GM23248 (cell line): ENCODE measurements around the gene RAD51. TPM values are rescaled to one million over a fixed set of nuclear protein-coding genes. Genes with fewer than 3 reads are reported as not detected.

Source experiments
- DNase-seq: peaks from one replicate; pipeline ENCODE4 v3.0.0-alpha.2; 2015
- H2AFZ ChIP-seq: fragments of 200-600 bp; sonication (generic); 2 replicates; pipeline ENCODE4 v1.6.1; 2016; ENCODE audit warnings: antibody characterized with exemption
- H3F3A ChIP-seq: fragments of 200-600 bp; sonication (generic); 2 replicates; pipeline ENCODE4 v1.6.1; 2016; ENCODE audit warnings: mild to moderate bottlenecking, antibody characterized with exemption, mixed run types; ENCODE audit not compliant: insufficient read depth
- H3K27ac ChIP-seq: fragments of 200-600 bp; sonication (generic); 2 replicates; pipeline ENCODE4 v1.5.1; 2016; ENCODE audit warnings: mild to moderate bottlenecking
- H3K27me3 ChIP-seq: fragments of 200-600 bp; sonication (generic); replicated peaks from 2 replicates; pipeline ENCODE4 v1.6.1; 2016; ENCODE audit warnings: mild to moderate bottlenecking; ENCODE audit not compliant: insufficient read depth
- H3K36me3 ChIP-seq: fragments of 200-600 bp; sonication (generic); 2 replicates; pipeline ENCODE4 v1.6.1; 2016; ENCODE audit warnings: low read depth, mild to moderate bottlenecking
- H3K4me1 ChIP-seq: fragments of 200-600 bp; sonication (generic); 2 replicates; pipeline ENCODE4 v1.6.1; 2016; ENCODE audit warnings: mild to moderate bottlenecking; ENCODE audit not compliant: insufficient read depth
- H3K4me2 ChIP-seq: fragments of 200-600 bp; sonication (generic); one replicate; pipeline ENCODE4 v1.6.1; 2016; ENCODE audit warnings: mild to moderate bottlenecking; ENCODE audit not compliant: unreplicated experiment
- H3K4me3 ChIP-seq: fragments of 200-600 bp; sonication (generic); 2 replicates; pipeline ENCODE4 v1.5.1; 2016; ENCODE audit warnings: mild to moderate bottlenecking
- H3K79me2 ChIP-seq: fragments of 200-600 bp; sonication (generic); 2 replicates; pipeline ENCODE4 v1.6.1; 2016; ENCODE audit warnings: mild to moderate bottlenecking; ENCODE audit not compliant: insufficient read depth
- H3K9ac ChIP-seq: fragments of 200-600 bp; sonication (generic); 2 replicates; pipeline ENCODE4 v1.6.1; 2016; ENCODE audit warnings: mild to moderate bottlenecking
- H3K9me2 ChIP-seq: fragments of 200-600 bp; sonication (generic); 2 replicates; pipeline ENCODE4 v1.6.1; 2016; ENCODE audit warnings: mixed run types, mild to moderate bottlenecking, moderate library complexity; ENCODE audit not compliant: insufficient read depth
- H3K9me3 ChIP-seq: fragments of 200-600 bp; sonication (generic); one replicate; pipeline ENCODE4 v1.6.1; 2017; ENCODE audit warnings: low read depth
- H4K20me1 ChIP-seq: fragments of 200-600 bp; sonication (generic); 2 replicates; pipeline ENCODE4 v1.6.0; 2016; ENCODE audit not compliant: insufficient read depth
- EZH2 ChIP-seq: fragments of 200-600 bp; sonication (generic); IDR thresholded peaks from 2 replicates; pipeline ENCODE4 v1.6.1; 2018; ENCODE audit warnings: antibody characterized with exemption, mild to moderate bottlenecking; ENCODE audit not compliant: insufficient read depth, poor library complexity, severe bottlenecking
- EZH2phosphoT487 ChIP-seq: fragments of 200-600 bp; sonication (generic); IDR thresholded peaks from 2 replicates; pipeline ENCODE4 v1.6.1; 2018; ENCODE audit warnings: antibody characterized with exemption, moderate library complexity, mild to moderate bottlenecking, low read depth; ENCODE audit not compliant: insufficient read depth
- WGBS, 2 experiments: methylation state at CpG; one replicate each; pipeline ENCODE4 v1.1.6; 2015 to 2017; ENCODE audit warnings: low lambda C conversion rate in 2 of 2, low coverage in 1 of 2; ENCODE audit errors: missing lambda C conversion rate in 2 of 2; 5-methylcytosine and 5-hydroxymethylcytosine counted together
- in situ Hi-C: fragments of 300-500 bp; cut with MboI; formaldehyde crosslinking; loops from 2 replicates; pipeline ENCODE4 v1.15.0; 2020
- polyA plus RNA-seq: library from polyadenylated mRNA; unstranded; fragments of >200 nt; fragmentation: Nextera tagmentation; extraction: Ambion mirVana; gene quantifications from 2 replicates; pipeline ENCODE4 v1.2.1, GENCODE V29; 2016
- total RNA-seq: library from RNA; depleted of rRNA; stranded (reverse); fragments of >200 nt; shearing (Covaris generic); gene quantifications from 2 replicates; pipeline ENCODE4 v1.2.3, GENCODE V29; 2014

RAD51 gene
- total and polyA plus RNA-seq, 2 experiments from 2014 or later: 5.1 to 12.1 TPM

GRCh38 chr15:40736575-40736974 lies 41.6 kb downstream of the RAD51 start:
- Histone ChIP-seq H2AFZ (no peak overlapping the region), H3K27ac (no peak overlapping the region), H3K36me3 (peaks cover 38% of the 10 kb centered on the region), H3F3A (0 out of 2 replicates have a peak, but pooled peaks cover 3% of the 10 kb centered on the region), H3K9me3 (no peaks in the 10 kb centered on the region), H3K9ac (no peak overlapping the region), H3K27me3 (no peaks in the 10 kb centered on the region), H3K79me2 (no peaks in the 10 kb centered on the region), H3K9me2 (no peaks in the 10 kb centered on the region), H3K4me2 (no peak overlapping the region), H4K20me1 (no peaks in the 10 kb centered on the region), H3K4me1 (no peaks in the 10 kb centered on the region), H3K4me3 (no peak overlapping the region)
- TF ChIP-seq EZH2 (no peak), EZH2phosphoT487 (no peak)
- WGBS, 2 experiments: 91 to 93% methylated on average over 4 of the region's 4 CpGs
- in situ Hi-C loops: no loop called here
- no peak for DNase-seq

GRCh38 chr15:40737048-40737447 lies 42.1 kb downstream of the RAD51 start:
- no peak for DNase-seq
- Histone ChIP-seq H3K79me2 (no peaks in the 10 kb centered on the region), H4K20me1 (no peaks in the 10 kb centered on the region), H3K9ac (no peak overlapping the region), H3K9me2 (no peaks in the 10 kb centered on the region), H2AFZ (no peak overlapping the region), H3K27me3 (no peaks in the 10 kb centered on the region), H3K4me3 (no peak overlapping the region), H3K9me3 (no peaks in the 10 kb centered on the region), H3K36me3 (peaks cover 35% of the 10 kb centered on the region), H3K4me1 (no peaks in the 10 kb centered on the region), H3F3A (no peaks in the 10 kb centered on the region), H3K4me2 (no peak overlapping the region), H3K27ac (no peak overlapping the region)
- TF ChIP-seq EZH2 (no peak), EZH2phosphoT487 (no peak)
- WGBS, 2 experiments: 68 to 75% methylated on average over 3 of the region's 3 CpGs
- in situ Hi-C loops: no loop called here

DNA sequence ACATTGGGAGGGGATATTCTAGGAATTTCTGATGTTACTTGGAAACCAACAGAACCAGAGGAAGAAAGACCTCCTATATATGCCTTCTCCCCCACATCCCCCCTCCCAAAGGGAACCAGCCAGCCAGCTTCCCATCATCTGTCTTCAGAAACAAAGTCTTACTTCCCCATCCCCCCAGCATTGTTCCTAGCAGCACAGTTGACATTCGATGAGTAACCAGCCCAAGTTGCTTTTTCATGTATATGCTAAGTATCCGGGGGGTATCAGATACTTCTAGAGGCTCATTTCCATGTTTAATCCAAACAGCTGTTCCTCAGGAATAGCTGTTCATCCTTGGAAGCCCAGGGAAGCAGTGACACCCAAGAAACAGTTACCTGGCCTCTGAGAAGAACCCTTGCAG lies 44.1 kb downstream of the RAD51 start:
- Histone ChIP-seq H2AFZ (no peak overlapping the region), H3K36me3 (peaks cover 37% of the 10 kb centered on the region), H3K79me2 (no peaks in the 10 kb centered on the region), H3K27ac (no peak overlapping the region), H3K9ac (no peak overlapping the region), H3K9me3 (no peaks in the 10 kb centered on the region), H3K4me2 (no peak overlapping the region), H3K9me2 (no peaks in the 10 kb centered on the region), H3K27me3 (no peaks in the 10 kb centered on the region), H4K20me1 (no peaks in the 10 kb centered on the region), H3K4me3 (no peak overlapping the region), H3K4me1 (peaks cover 15% of the 10 kb centered on the region), H3F3A (peaks cover 17% of the 10 kb centered on the region; the same call in 1 of the 2 replicates)
- WGBS, 2 experiments: 84 to 92% methylated on average over 2 of the region's 2 CpGs
- DNase-seq: no peak
- in situ Hi-C loops: no loop called here
- TF ChIP-seq EZH2phosphoT487 (no peak), EZH2 (no peak)

- no peaks in the 10 kb centered on the region for H3K79me2 ChIP-seq
- 80 to 89% methylated on average over 2 of the region's 2 CpGs for WGBS, 2 experiments
- H4K20me1 ChIP-seq: no peaks in the 10 kb centered on the region
- no peak overlapping the region for H3K27ac ChIP-seq
- H3K36me3 ChIP-seq: peaks cover 29% of the 10 kb centered on the region
- peaks cover 17% of the 10 kb centered on the region; the same call in 1 of the 2 replicates for H3F3A ChIP-seq
- no peak overlapping the region for H2AFZ ChIP-seq
- no peaks in the 10 kb centered on the region for H3K9me2 ChIP-seq
- no peak overlapping the region for H3K4me2 ChIP-seq
- no peaks in the 10 kb centered on the region for H3K9me3 ChIP-seq
- H3K27me3 ChIP-seq: no peaks in the 10 kb centered on the region
- in situ Hi-C loops: no loop called here
- no peak overlapping the region for H3K4me3 ChIP-seq
- no peak overlapping the region for H3K9ac ChIP-seq
- no peak for DNase-seq
- TF ChIP-seq EZH2: no peak
- TF ChIP-seq EZH2phosphoT487: no peak
- H3K4me1 ChIP-seq: peaks cover 15% of the 10 kb centered on the region
Observed at GRCh38 chr15:40739854-40740253, 44.9 kb downstream of the RAD51 start.

GRCh38 chr15:40743485-40743901 lies 48.5 kb downstream of the RAD51 start:
- Histone ChIP-seq H3K9ac (peak overlapping the region; percentile 23), H3K9me2 (no peaks in the 10 kb centered on the region), H3F3A (peaks cover 33% of the 10 kb centered on the region), H3K79me2 (no peaks in the 10 kb centered on the region), H3K4me2 (no peak overlapping the region), H4K20me1 (no peaks in the 10 kb centered on the region), H3K9me3 (no peaks in the 10 kb centered on the region), H3K27ac (peak overlapping the region; percentile 67), H3K36me3 (peaks cover 16% of the 10 kb centered on the region; the same call in 1 of the 2 replicates), H3K4me1 (peaks cover 15% of the 10 kb centered on the region), H2AFZ (no peak overlapping the region), H3K4me3 (no peak overlapping the region), H3K27me3 (no peaks in the 10 kb centered on the region)
- in situ Hi-C loops: no loop called here
- TF ChIP-seq EZH2 (no peak), EZH2phosphoT487 (no peak)
- 46 to 51% methylated on average over 2 of the region's 2 CpGs for WGBS, 2 experiments
- DNase-seq: no peak
